NCI-H2227 (cell line): ENCODE data around the gene DUSP2.

Experiments
- DNase-seq: peaks from one replicate; lab custom pipeline; 2025; ENCODE audit not compliant: unreplicated experiment; lab: John Stamatoyannopoulos, UW

Gene DUSP2

GRCh38 chr2:96103761-96104486 lies 41.3 kb downstream of the DUSP2 start:
- DNase-seq, result no peak

DNA sequence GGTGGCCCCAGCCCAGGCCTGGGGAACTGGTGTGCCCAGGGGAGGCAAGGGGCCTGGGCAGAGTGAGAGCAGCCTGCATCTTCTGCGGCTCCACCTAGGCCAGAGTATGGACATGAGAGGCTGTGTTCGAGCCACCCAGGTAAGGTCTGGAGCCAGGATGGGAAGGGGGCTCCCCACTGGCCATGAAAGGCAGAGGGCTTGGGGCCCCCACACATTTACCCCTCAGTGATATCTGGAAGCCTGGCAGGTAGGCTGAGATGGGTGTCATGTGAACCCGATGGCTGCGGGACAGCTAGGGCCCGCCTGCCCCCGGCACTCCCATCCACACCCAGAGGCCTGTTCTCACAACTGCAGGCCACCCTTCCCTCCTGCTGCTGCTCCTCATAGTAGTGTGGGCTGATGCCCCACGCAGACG lies 42.0 kb downstream of the DUSP2 start:
- DNase-seq, result no peak

DNA sequence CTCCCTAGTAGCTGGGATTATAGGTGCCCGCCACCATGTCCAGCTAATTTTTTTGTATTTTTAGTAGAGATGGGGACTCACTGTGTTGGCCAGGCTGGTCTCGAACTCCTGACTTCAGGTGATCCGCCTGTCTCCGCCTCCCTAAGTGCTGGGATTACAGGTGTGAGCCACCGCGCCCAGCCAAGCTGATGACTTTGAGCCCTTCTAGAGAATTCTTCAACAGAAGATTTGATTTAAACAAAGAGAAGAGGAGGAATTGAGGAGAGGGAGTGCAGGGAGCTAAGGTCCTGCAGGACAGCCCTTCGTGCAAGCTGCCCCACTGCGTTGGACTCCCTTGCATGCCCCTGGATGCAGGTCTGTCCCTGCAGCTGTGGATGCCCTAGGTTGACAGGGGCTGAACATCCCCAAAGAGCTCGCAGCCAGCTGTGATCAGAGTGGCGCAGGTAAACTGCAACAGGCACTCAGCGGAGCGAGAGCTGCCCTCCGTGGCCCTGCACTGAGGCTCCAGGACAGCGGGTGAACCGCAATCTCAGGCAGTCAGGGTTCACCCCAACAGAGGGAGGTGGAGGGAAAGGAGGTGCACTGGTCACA lies 42.5 kb downstream of the DUSP2 start:
- DNase-seq, result no peak

DNA sequence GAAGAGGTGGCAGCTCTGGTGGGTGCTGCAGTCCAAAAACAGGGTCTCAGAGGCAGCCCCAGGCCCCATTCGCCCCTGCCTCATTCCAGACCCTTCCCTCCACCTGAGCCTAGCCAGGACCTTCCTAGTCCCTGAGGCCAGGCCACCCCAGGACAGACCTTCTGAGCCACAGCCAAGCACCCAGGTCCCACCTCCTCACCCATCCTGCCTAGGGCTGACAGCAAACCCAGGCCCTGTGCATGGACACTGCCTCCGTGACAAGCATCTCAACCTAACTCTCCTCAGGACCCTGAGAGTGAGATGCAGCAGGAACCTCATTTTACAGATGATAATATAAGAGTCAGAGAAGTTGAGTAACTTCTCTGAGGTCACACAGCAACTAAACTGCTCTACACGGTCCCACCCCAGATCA lies 44.3 kb downstream of the DUSP2 start:
- no peak for DNase-seq

DNA sequence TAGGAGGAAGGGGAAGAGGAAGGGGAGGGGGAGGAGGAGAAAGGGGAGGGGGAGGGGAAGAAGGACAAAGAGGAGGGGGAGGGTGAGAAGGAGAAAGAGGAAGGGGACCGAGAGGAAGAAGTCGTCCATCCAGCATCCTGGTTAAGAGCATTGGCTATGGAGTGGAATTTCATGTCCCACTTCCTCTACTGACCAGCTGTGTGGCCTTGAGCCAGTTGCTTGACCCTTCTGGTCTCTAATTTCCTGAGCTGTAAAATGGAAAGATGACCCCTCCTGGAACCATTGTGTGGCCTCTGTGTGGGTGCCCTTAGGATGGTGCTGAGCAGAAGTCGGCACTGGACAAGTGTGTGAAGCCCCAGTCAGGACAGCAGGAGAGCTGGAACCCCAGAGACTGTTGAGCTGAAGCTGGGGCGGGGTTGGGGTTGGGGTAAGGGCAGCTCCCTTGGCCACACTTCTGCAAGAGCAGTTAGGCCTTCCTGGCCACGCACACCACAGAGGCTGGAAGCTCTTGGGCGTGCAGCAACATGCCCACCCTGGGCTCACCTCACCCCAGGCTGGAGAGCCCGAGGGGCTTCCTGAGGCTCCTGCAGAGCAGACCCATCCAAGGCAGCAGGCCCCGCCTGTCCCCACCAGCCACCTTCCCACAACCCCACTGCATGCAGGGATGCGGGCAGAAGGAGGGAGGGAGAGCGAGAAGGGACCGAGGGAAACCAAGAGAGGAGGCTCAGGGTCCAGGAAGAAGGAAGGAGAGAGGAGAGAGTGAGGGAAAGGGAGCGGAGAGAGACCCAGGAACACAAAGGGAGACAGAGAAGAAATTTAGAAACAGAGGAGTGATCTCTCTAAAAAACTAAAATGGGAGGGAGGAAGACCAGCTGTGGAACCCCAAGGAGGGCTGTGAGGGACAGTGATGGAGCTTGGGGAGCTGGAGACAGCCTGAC lies 45.1 kb downstream of the DUSP2 start:
- DNase-seq, result no peak

GRCh38 chr2:96098900-96099590 lies 46.2 kb downstream of the DUSP2 start:
- DNase-seq, result no peak

DNA sequence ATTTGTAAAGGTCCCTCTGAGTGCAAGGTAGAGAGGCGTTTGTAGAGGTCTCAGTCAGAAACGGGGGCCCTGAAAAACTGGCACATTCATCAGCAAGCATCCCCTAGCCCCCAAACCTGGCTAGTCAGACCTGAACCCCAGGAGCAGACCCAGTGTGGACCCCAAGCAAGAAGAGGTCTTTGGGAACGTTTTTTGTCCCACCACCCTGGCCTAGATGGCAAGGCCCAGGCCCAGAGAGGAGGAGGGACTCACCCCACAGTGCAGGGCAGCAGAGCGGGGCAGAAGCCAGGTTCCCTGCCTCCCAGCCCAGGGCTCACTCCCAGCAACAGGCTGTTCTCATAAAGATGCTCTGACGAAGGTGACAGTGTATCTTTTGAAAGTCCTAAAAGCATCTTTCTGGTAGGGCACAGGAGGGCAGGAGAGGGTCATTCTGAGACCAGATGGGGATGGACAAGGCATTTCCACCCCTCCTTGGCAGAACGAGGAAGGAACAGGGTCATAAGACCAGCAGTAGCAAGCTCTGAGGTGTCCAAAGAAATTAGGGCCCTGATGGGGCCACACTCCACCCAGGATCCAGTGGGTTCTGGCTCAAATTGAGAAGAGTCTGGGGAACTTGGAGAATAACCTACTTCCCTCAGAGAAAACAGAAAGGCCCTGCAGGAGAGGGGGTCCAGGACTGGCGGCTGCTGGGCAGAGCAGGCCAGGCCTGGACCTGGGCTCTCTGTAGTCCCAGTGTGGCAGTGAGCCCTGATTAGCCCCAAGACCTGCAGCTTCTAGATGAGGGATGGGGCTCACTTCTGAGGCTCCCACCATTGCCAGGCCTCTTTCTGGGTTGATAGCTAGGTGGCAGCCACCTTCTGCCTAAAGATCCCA lies 47.1 kb downstream of the DUSP2 start:
- DNase-seq, result no peak

- no peak for DNase-seq
Measured at GRCh38 chr2:96097441-96097840, 47.8 kb downstream of the DUSP2 start.

GRCh38 chr2:96095116-96095636 lies 50.1 kb downstream of the DUSP2 start:
- DNase-seq, result no peak

DNA sequence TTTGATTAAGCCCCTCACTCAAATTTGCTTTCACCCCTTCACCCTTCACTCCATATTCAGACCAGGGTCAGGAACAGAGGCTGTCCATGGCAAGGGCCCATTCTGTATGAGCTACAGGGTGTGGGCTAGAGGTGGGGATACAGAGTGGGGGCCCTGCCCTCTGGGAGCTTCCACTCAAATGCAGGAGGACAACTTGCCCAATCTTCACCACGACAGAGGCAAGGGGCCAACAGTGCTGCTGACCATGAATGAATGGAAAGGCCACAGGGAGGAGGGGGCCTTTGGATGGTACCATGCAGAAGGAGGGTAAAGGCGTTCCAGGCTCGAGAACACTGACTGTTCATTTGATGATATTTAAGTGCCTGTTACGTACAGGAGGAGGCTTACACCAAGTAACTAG lies 51.7 kb downstream of the DUSP2 start:
- DNase-seq, result no peak
